ENCODE measurements around the gene COG1. TPM values are rescaled to one million over a fixed set of nuclear protein-coding genes. Genes with fewer than 3 reads are reported as not detected.

Gene COG1
- total RNA-seq, 1 donor from 2014 or later: 35.9 TPM

GRCh38 chr17:73214851-73215250 is 22.0 kb downstream of the COG1 start:
- Histone ChIP-seq H3K27ac (no peak overlapping the region), H3K4me3 (no peak overlapping the region), H3K9me3 (no peaks in the 10 kb centered on the region), H3K27me3 (no peaks in the 10 kb centered on the region), H3K36me3 (peaks cover under 1 to 19% of the 10 kb centered on the region in 2 donors), H3K4me1 (no peaks in the 10 kb centered on the region)
- TF ChIP-seq CTCF (IDR thresholded peaks at IDR 0.05): no peak
- intact Hi-C loops (cut with DNase I): no loop called here
- DNase-seq (ENCODE audit: low spot score in 2 of 2): no peak

GRCh38 chr17:73215447-73215846 is 22.6 kb downstream of the COG1 start:
- H3K4me3 ChIP-seq: no peak overlapping the region
- no peak for TF ChIP-seq CTCF (IDR thresholded peaks at IDR 0.05)
- H3K27ac ChIP-seq: no peak overlapping the region
- no peak for DNase-seq (ENCODE audit: low spot score in 2 of 2)
- H3K4me1 ChIP-seq: no peaks in the 10 kb centered on the region
- no peaks in the 10 kb centered on the region for H3K27me3 ChIP-seq
- intact Hi-C loops (cut with DNase I): no loop called here
- H3K36me3 ChIP-seq: peaks cover 0 to 18% of the 10 kb centered on the region in 2 donors
- H3K9me3 ChIP-seq: no peaks in the 10 kb centered on the region

GRCh38 chr17:73223626-73224230 is 30.9 kb downstream of the COG1 start:
- H3K9me3 ChIP-seq: no peaks in the 10 kb centered on the region
- H3K27ac ChIP-seq: no peak overlapping the region
- H3K4me3 ChIP-seq: no peak overlapping the region
- intact Hi-C loops (cut with DNase I): no loop called here
- TF ChIP-seq CTCF (IDR thresholded peaks at IDR 0.05): no peak
- no peaks in the 10 kb centered on the region for H3K27me3 ChIP-seq
- no peak for DNase-seq (ENCODE audit: low spot score in 2 of 2)
- no peaks in the 10 kb centered on the region for H3K36me3 ChIP-seq
- H3K4me1 ChIP-seq: peaks cover 0 to 8% of the 10 kb centered on the region in 2 donors

GRCh38 chr17:73224237-73224636 is 31.4 kb downstream of the COG1 start:
- intact Hi-C loops (cut with DNase I): no loop called here
- DNase-seq (ENCODE audit: low spot score in 2 of 2): no peak
- Histone ChIP-seq H3K27me3 (no peaks in the 10 kb centered on the region), H3K4me3 (no peak overlapping the region), H3K9me3 (no peaks in the 10 kb centered on the region), H3K27ac (no peak overlapping the region), H3K36me3 (no peaks in the 10 kb centered on the region), H3K4me1 (peaks cover 0 to 10% of the 10 kb centered on the region in 2 donors)
- no peak for TF ChIP-seq CTCF (IDR thresholded peaks at IDR 0.05)

GRCh38 chr17:73224663-73225305 is 31.9 kb downstream of the COG1 start:
- H3K9me3 ChIP-seq: no peaks in the 10 kb centered on the region
- H3K4me3 ChIP-seq: no peak overlapping the region
- H3K36me3 ChIP-seq: no peaks in the 10 kb centered on the region
- intact Hi-C loops (cut with DNase I): no loop called here
- TF ChIP-seq CTCF (IDR thresholded peaks at IDR 0.05): no peak
- DNase-seq (ENCODE audit: low spot score in 2 of 2): no peak
- H3K4me1 ChIP-seq: peaks cover 0 to 10% of the 10 kb centered on the region in 2 donors
- no peaks in the 10 kb centered on the region for H3K27me3 ChIP-seq
- no peak overlapping the region for H3K27ac ChIP-seq

Data from ascending aorta (tissue), 2 donors.